SK-N-SH (cell line): ENCODE data around the gene STYK1.

Experiments
- ELF1 ChIP-seq: IDR thresholded peaks from 2 replicates; pipeline ENCODE4 v1.4.0; 2012
- EP300 ChIP-seq, 2 experiments: IDR thresholded peaks; 2 replicates each; pipeline versions ENCODE4 v1.4.0 to v1.6.1; 2012; ENCODE audit warnings: borderline replicate concordance in 1 of 2, low read depth in 1 of 2, low read length in 1 of 2
- EZH2phosphoT487 ChIP-seq: fragments of 200-600 bp; sonication (generic); IDR thresholded peaks from 2 replicates; pipeline ENCODE4 v1.6.1; 2017; ENCODE audit warnings: low read depth, mixed run types, mild to moderate bottlenecking, antibody characterized with exemption, moderate library complexity, borderline replicate concordance
- FOXM1 ChIP-seq: IDR thresholded peaks from 2 replicates; pipeline ENCODE4 v1.4.0; 2012; ENCODE audit warnings: low read depth, mild to moderate bottlenecking
- MEF2A ChIP-seq: IDR thresholded peaks from 2 replicates; pipeline ENCODE4 v1.4.0; 2012; ENCODE audit warnings: low read depth, borderline replicate concordance
- NFIC ChIP-seq: IDR thresholded peaks from 2 replicates; pipeline ENCODE4 v1.4.0; 2012; ENCODE audit warnings: borderline replicate concordance
- RAD21 ChIP-seq: IDR thresholded peaks from 2 replicates; pipeline ENCODE4 v1.6.1; 2012; ENCODE audit warnings: mild to moderate bottlenecking, low read length
- TEAD4 ChIP-seq: IDR thresholded peaks from 2 replicates; pipeline ENCODE4 v1.4.0; 2012; ENCODE audit warnings: mild to moderate bottlenecking, borderline replicate concordance; ENCODE audit not compliant: insufficient read depth
- TF ChIP-seq, protein P1 (sequence below): fragments of 200-600 bp; sonication (generic); IDR thresholded peaks from 2 replicates; pipeline ENCODE4 v1.6.1; 2017; ENCODE audit warnings: antibody characterized with exemption, mild to moderate bottlenecking, moderate library complexity
- TF ChIP-seq, protein P2 (sequence below): IDR thresholded peaks from 2 replicates; pipeline ENCODE4 v1.6.1; 2012; ENCODE audit warnings: mild to moderate bottlenecking, low read depth, low read length, moderate library complexity
- TF ChIP-seq, protein P3 (sequence below): IDR thresholded peaks from 2 replicates; pipeline ENCODE4 v1.4.0; 2012; ENCODE audit warnings: low read depth, borderline replicate concordance
- TF ChIP-seq, protein P4 (sequence below): IDR thresholded peaks from 2 replicates; pipeline ENCODE4 v1.4.0; 2012; ENCODE audit warnings: low read depth
- TF ChIP-seq, protein P5 (sequence below): IDR thresholded peaks from 2 replicates; pipeline ENCODE4; 2012

DNA sequence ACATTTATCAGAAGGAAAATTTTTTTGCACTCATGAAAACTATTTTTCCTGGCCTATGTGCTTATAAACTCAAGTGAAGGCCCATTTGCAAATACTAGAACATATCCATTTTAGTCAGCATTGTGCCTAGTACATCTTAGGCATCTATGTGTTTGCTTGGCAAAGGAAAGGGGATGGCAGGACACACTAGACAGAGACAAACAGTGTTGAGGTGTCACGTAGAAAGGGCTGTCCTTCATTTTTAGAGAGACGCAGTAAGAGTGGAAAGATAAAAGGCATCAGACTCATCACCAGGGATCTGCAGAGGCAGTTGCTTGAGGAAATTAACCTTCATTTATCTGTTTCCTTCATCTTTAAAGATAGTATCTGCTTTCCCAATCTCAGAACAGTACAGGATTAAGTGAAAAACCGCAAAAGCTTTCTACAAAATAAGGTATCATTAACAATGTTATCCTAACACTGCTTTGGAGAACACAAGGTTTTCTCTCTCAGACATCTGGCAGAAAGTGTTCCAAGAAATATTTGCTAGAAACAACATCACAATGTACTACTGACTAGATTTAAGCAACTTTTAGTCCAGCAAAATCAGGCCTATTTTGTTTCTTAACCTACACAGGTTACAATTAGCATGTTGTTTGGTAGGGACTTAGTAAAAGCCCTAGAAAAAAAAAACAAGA, 47.3 kb upstream of the STYK1 start:
- TF ChIP-seq, protein P1, sequence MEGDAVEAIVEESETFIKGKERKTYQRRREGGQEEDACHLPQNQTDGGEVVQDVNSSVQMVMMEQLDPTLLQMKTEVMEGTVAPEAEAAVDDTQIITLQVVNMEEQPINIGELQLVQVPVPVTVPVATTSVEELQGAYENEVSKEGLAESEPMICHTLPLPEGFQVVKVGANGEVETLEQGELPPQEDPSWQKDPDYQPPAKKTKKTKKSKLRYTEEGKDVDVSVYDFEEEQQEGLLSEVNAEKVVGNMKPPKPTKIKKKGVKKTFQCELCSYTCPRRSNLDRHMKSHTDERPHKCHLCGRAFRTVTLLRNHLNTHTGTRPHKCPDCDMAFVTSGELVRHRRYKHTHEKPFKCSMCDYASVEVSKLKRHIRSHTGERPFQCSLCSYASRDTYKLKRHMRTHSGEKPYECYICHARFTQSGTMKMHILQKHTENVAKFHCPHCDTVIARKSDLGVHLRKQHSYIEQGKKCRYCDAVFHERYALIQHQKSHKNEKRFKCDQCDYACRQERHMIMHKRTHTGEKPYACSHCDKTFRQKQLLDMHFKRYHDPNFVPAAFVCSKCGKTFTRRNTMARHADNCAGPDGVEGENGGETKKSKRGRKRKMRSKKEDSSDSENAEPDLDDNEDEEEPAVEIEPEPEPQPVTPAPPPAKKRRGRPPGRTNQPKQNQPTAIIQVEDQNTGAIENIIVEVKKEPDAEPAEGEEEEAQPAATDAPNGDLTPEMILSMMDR: no peak
- TF ChIP-seq ELF1 (no peak), NFIC (no peak), MEF2A (no peak), TEAD4 (no peak), RAD21 (no peak), EZH2phosphoT487 (no peak), EP300 (IDR thresholded peaks at IDR 0.05; ENCODE audit: borderline replicate concordance in 1 of 2, low read depth in 1 of 2, low read length in 1 of 2) (no peak), FOXM1 (no peak)
- TF ChIP-seq, protein P2, sequence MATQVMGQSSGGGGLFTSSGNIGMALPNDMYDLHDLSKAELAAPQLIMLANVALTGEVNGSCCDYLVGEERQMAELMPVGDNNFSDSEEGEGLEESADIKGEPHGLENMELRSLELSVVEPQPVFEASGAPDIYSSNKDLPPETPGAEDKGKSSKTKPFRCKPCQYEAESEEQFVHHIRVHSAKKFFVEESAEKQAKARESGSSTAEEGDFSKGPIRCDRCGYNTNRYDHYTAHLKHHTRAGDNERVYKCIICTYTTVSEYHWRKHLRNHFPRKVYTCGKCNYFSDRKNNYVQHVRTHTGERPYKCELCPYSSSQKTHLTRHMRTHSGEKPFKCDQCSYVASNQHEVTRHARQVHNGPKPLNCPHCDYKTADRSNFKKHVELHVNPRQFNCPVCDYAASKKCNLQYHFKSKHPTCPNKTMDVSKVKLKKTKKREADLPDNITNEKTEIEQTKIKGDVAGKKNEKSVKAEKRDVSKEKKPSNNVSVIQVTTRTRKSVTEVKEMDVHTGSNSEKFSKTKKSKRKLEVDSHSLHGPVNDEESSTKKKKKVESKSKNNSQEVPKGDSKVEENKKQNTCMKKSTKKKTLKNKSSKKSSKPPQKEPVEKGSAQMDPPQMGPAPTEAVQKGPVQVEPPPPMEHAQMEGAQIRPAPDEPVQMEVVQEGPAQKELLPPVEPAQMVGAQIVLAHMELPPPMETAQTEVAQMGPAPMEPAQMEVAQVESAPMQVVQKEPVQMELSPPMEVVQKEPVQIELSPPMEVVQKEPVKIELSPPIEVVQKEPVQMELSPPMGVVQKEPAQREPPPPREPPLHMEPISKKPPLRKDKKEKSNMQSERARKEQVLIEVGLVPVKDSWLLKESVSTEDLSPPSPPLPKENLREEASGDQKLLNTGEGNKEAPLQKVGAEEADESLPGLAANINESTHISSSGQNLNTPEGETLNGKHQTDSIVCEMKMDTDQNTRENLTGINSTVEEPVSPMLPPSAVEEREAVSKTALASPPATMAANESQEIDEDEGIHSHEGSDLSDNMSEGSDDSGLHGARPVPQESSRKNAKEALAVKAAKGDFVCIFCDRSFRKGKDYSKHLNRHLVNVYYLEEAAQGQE: no peak
- TF ChIP-seq, protein P3, sequence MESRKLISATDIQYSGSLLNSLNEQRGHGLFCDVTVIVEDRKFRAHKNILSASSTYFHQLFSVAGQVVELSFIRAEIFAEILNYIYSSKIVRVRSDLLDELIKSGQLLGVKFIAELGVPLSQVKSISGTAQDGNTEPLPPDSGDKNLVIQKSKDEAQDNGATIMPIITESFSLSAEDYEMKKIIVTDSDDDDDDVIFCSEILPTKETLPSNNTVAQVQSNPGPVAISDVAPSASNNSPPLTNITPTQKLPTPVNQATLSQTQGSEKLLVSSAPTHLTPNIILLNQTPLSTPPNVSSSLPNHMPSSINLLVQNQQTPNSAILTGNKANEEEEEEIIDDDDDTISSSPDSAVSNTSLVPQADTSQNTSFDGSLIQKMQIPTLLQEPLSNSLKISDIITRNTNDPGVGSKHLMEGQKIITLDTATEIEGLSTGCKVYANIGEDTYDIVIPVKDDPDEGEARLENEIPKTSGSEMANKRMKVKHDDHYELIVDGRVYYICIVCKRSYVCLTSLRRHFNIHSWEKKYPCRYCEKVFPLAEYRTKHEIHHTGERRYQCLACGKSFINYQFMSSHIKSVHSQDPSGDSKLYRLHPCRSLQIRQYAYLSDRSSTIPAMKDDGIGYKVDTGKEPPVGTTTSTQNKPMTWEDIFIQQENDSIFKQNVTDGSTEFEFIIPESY: no peak
- TF ChIP-seq, protein P4, sequence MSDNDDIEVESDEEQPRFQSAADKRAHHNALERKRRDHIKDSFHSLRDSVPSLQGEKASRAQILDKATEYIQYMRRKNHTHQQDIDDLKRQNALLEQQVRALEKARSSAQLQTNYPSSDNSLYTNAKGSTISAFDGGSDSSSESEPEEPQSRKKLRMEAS: no peak
- TF ChIP-seq, protein P5, sequence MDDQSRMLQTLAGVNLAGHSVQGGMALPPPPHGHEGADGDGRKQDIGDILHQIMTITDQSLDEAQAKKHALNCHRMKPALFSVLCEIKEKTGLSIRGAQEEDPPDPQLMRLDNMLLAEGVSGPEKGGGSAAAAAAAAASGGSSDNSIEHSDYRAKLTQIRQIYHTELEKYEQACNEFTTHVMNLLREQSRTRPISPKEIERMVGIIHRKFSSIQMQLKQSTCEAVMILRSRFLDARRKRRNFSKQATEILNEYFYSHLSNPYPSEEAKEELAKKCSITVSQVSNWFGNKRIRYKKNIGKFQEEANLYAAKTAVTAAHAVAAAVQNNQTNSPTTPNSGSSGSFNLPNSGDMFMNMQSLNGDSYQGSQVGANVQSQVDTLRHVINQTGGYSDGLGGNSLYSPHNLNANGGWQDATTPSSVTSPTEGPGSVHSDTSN: no peak
